Fibroblast of skin of right biceps (primary cell): ENCODE results near the gene CELF2.

Source experiments
- DNase-seq: peaks from one replicate; pipeline ENCODE4 v3.0.0-alpha.2; 2013

Gene CELF2

GRCh38 chr10:11234857-11235531 lies 217.3 kb downstream of the CELF2 start:
- no peak for DNase-seq

GRCh38 chr10:11235771-11236170 lies 218.1 kb downstream of the CELF2 start:
- DNase-seq: no peak

- DNase-seq: no peak
These were observed 218.6 kb downstream of the CELF2 start for GRCh38 chr10:11236234-11236633.

- DNase-seq: no peak
These were observed 219.9 kb downstream of the CELF2 start for GRCh38 chr10:11237571-11237970.

GRCh38 chr10:11238893-11239292 lies 221.2 kb downstream of the CELF2 start:
- DNase-seq: no peak

GRCh38 chr10:11240641-11241040 lies 223.0 kb downstream of the CELF2 start:
- no peak for DNase-seq

GRCh38 chr10:11242443-11243387 lies 225.0 kb downstream of the CELF2 start:
- DNase-seq: peak; percentile 30

GRCh38 chr10:11243425-11244222 lies 226.0 kb downstream of the CELF2 start:
- DNase-seq: peak; percentile 50

- DNase-seq: no peak
These were observed 227.4 kb downstream of the CELF2 start for GRCh38 chr10:11245095-11245479.

GRCh38 chr10:11245510-11245909 lies 227.8 kb downstream of the CELF2 start:
- DNase-seq: no peak

GRCh38 chr10:11245981-11246590 lies 228.4 kb downstream of the CELF2 start:
- no peak for DNase-seq

- no peak for DNase-seq
These were observed 229.2 kb downstream of the CELF2 start for GRCh38 chr10:11246752-11247467.

- DNase-seq: no peak
These were observed 231.6 kb downstream of the CELF2 start for GRCh38 chr10:11249152-11249807.

GRCh38 chr10:11249808-11250195 lies 232.1 kb downstream of the CELF2 start:
- DNase-seq: no peak

- no peak for DNase-seq
These were observed 232.6 kb downstream of the CELF2 start for GRCh38 chr10:11250304-11250703.

GRCh38 chr10:11252887-11253286 lies 235.2 kb downstream of the CELF2 start:
- no peak for DNase-seq

GRCh38 chr10:11253385-11254002 lies 235.8 kb downstream of the CELF2 start:
- no peak for DNase-seq

- DNase-seq: no peak
These were observed 237.5 kb downstream of the CELF2 start for GRCh38 chr10:11255156-11255555.

- no peak for DNase-seq
These were observed 238.2 kb downstream of the CELF2 start for GRCh38 chr10:11255796-11256444.

- DNase-seq: no peak
These were observed 239.2 kb downstream of the CELF2 start for GRCh38 chr10:11256896-11257295.
